Renal pelvis (tissue), 4 donors: Measurements from ENCODE around the gene ZFX. TPM values are rescaled to one million over a fixed set of nuclear protein-coding genes. Genes with fewer than 3 reads are reported as not detected.
"Not testable (repeated sequence)": the region's sequence is repeated elsewhere in the genome, so short reads cannot be mapped to it uniquely, and the experiment has no call there.

ENCODE experiments used
- DNase-seq: peaks from one replicate; pipeline ENCODE4 v3.0.0-alpha.2; 2013
- polyA plus RNA-seq, 3 donors: library from polyadenylated mRNA; unstranded; fragments of 120-200 nt; gene quantifications; one replicate each; pipeline ENCODE4 v1.2.1, GENCODE V29; 2013; ENCODE audit not compliant: insufficient read length in 3 of 3

Gene ZFX
- polyA plus RNA-seq, 3 donors: 25.5 to 48.7 (median 29.9) TPM

DNA sequence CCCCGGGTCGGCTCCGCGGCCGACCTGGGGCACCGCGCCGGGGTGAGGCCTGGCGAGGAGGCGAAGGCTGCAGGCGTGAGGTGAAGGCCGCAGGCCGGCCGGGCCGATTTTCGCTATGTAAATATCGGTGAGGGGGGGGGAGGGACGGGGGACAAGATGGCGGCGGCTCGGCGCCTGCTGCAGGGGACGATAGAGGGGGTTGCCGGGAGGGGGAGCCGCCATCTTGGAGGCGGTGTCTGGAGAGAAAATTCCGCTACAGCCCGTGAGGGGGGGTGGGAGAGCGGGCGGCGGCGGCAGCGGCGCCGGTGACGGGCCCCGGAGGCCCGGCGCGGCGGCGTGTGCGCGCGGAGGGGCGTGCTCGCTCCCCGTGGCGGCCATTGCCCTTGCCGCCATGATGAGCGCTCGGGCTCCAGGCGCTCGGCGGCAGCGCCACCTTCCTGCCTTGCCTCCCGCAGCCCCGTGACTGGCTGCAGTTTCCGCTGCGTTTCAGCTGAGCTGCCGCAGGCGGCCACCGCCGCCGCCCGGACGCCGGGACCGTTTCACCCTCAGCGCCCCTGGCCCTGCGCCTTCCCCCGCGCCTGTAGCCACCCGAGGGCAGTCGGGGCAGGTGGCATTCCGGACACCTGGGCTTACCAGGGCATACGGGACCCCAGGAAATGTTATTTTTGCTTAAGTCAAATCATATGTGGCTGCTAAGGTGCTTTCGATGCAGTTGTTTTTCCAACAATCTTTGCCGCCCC lies 692 bp downstream of the ZFX start:
- DNase-seq: peak; percentile 95

- DNase-seq: no peak
Measured at GRCh38 chrX:24150898-24151297, 1.4 kb downstream of the ZFX start.

DNA sequence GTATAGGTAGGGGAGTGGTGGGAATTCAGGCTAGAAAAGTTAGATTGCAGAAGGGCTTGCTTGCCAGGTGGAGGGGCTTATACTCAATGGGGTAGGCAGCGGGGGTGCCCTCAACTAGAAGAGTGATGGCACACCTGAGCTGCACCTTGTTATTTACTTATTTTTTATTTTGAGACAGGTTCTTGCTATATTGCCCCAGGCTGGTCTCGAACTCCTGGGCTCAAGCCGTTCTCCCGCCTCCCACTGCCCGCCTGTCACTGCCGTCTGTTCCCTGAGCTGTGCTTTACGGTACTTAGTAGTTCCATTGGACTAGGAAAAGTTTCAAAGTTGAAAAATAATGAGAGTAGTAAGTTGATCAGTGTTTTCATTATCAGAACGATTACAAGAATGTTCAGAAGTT lies 2.0 kb downstream of the ZFX start:
- no peak for DNase-seq

- no peak for DNase-seq
Measured at GRCh38 chrX:24153178-24153795, 3.8 kb downstream of the ZFX start.

DNA sequence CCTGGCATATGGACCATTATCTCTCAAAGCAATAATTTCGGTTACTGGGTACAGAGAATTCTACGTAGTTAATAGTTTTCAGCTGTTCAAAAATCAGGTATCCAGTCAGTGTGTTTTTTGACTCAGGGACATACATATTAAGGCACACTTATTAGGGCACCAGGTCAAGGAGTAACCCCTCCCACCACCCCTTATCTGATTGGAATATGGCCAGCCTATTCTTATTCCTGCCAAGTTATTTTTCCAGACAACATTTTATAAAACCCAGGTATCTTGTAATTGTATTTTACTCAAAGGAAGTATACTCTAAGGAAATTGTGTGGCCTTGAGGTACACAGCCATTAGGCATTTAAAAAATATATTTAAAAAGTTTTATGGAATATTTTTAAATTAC lies 4.3 kb downstream of the ZFX start:
- no peak for DNase-seq

GRCh38 chrX:24154490-24155034 lies 5.0 kb downstream of the ZFX start:
- no peak for DNase-seq

DNA sequence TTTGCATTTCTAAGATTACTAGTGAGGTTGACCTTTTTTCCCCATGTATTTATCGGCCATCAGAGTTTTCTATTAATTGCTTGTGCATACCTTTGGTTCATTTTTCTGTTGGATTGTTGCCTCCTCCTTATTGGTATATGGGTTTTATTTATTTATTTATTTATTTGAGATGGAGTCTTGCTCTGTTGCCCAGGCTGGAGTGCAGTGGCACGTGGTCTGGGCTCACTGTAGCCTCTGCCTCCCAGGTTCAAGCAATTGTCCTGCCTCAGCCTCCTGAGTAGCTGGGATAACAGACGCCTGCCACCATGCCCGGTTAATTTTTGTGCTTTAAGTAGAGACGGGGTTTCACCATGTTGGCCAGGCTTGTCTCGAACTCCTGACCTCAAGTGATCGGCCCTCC lies 6.2 kb downstream of the ZFX start:
- not testable (repeated sequence) for DNase-seq

DNA sequence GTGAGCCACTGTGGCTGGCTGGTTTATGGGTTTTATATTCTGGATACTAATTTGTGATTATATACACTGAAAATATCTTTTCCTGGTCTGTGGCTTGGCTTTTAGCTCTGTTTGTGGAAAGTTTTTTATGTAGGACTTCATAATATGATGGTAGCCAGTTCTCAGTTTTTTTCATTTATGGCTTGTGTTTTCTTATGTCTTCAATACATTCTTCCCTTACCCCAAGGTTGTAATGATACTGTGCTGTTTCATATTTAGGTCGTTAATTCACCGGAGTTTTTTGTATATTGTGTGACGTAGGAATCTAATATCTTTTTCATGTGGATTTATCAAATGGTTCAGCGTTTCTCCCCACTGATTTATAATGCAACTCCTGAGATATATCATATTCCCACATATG lies 6.6 kb downstream of the ZFX start:
- DNase-seq: no peak

DNA sequence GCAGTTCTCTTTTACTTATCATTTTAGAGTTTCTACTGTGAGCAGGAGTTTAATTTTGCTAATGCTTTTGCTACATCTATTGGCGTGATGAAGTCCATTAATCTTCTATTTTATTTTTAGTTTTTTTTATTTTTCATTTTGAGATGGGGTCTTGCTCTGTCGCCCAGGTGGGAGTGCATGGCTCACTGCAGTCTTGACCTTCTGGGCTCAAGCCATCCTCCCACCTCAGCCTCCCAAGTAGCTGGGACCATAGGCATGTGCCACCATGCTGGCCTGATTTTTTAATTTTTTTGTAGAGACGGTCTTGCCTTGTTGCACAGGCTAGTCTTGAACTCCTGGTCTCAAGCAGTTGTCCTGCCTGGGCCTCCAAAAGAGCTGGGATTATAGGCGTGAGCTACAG lies 9.4 kb downstream of the ZFX start:
- DNase-seq: no peak

DNA sequence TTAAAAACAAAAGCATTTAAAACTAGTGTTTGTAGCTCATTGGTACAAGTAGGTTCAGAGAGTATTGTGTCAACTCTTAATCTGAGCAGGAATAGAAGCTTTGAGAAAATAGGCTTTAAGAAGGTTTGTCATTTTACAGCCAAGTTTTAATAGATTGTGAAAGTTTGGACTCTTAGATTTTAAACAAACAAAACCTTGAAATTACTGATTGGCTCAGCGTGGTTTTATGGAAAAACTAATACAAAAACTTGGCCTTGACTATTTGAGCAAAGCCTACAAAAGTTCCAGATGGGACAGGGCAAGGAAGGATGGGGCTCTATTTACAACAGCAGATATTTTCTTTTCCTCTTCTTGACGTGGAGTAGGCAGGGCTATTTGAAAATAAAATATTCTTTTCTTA lies 16.5 kb downstream of the ZFX start:
- no peak for DNase-seq

- DNase-seq: no peak
Measured at GRCh38 chrX:24167719-24168472, 18.4 kb downstream of the ZFX start.

GRCh38 chrX:24168807-24169206 lies 19.3 kb downstream of the ZFX start:
- DNase-seq: no peak

DNA sequence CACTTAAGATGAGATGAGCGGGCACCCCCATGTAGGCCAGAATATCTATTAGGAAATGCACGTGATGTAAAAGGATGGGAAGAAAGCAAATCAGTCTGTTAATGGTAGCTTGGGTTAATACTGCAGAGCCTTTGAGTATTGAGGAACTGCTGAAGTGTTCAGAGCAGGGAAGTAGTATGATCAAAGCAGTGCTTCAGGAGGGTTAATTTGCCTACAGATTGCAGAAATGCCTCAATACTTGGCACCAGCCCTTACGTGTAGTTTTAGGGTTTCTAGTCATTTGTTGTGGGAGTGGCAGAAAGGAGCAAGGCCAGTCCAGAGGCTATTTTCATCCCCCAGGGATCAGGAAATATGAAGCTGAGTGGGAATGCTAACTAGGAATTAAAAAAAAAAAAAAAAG lies 19.7 kb downstream of the ZFX start:
- no peak for DNase-seq

DNA sequence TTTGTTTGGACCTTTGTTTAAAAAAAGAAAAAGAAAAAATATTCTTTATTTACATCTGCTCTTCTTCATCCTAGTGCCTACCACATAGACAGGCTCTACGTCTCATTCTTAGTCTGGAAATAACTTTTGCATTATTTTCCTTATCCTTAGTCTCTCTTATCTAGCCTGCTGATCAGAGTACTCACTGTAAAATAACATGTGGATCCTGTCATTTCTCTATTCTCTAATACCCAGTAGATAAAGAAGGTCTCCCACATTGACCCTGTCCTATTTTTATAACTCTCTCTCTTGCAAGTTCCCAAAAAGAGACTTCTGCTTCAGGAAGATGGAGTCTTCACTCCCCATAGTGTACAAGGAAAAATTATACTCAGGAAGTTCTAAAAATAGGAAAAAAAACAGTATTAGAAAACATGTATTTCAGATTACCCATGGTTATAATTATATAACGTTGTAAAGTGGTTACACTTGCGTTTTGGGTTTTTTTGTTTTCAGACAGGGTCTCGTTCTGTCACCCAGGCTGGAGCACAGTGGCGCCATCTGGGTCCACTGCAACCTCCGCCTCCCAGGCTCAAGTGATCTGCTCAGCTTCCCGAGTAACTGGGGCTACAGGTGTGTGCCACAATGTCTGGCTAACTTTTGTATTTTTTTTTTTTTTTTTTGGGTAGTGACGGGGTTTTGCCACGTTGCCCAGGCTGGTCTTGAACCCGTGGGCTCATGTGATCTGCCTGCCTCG lies 23.8 kb downstream of the ZFX start:
- DNase-seq: no peak

DNA sequence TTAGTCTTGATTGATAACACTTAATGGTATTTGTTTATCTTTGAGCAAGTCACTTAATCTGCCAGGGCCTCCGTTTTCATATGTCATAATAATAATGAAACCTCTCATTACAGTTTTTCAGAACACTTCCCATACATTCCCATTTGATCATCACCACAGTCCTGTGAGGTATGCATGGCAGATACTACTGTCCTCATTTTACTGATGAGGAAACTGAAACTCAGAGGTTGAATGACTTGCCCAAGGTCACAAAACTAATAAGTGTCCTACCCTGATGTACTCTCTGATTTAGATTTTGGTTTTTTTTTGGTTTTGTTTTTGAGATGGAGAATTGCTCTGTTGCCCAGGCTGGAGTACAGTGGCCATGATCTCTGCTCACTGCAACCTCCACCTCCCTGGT lies 25.7 kb downstream of the ZFX start:
- no peak for DNase-seq

GRCh38 chrX:24178441-24178840 lies 28.9 kb downstream of the ZFX start:
- DNase-seq: no peak

DNA sequence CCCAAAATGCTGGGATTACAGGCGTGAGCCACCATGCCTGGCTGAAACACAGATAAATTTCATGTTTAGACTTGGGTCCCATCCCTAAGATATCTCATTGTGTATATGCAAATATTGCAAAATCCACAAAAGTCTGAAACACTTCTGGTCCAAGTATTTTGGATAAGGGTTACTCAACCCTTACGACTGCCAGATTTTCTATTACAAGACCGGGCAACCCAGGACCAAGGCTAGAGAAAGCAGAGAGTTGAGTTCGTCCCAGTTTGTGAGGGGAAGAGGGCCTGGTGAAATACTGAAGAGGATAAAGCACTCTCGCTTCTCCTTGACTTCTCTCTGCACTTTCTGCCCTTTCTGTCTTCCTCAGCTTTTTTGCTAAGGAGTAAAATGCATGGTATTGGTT lies 34.5 kb downstream of the ZFX start:
- DNase-seq: no peak

GRCh38 chrX:24186483-24186882 lies 37.0 kb downstream of the ZFX start:
- DNase-seq: no peak

DNA sequence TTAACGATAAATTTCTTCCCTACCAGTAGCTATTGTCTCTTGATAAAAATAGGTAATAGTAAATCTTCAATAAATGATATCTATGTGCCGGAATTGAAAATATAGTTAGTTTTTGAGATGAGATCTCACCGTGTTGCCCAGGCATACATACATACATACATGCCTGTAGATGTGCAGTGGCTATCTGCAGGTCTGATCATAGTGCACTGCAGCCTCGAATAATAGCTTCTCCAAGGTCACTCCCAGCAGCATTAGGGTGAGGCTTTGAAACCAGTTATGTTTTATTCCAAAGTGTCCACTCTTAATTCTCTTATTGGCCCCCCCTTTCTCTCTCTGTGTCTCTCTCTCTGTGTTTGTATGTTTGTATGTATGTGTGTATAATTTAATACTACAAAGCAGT lies 37.5 kb downstream of the ZFX start:
- DNase-seq: no peak

- DNase-seq: no peak
Measured at GRCh38 chrX:24189490-24189889, 40.0 kb downstream of the ZFX start.

DNA sequence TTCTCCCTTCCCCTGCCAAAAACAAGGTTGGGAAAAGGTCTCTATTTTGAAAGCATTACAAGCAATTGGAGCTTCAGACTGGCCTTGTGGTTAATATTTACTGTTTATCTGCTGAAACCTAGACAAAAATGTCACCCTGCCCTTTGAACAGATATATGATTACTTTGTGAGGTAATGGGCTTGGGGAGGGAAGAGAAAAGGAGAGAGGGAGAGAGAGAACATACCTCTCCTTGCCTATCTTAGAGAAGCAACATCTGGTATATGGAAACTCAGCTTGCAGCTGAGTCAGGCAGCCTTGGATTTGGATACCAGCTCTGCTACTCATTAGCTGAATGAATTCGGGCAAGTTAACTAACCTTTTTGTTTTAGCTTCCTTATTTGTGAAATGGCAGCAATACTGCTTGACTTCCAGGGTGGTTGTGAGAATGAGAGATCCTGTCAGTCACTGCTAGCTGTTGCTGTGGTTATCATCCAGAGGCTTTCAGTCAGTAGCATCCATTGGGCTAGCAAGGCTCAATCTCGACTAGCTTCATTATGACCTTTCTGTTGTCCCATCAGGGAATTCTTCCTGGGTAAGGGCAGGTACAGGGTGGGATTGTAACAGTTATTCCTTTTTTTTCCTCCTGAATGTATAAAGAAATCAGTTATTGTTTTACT lies 41.1 kb downstream of the ZFX start:
- DNase-seq: no peak

DNA sequence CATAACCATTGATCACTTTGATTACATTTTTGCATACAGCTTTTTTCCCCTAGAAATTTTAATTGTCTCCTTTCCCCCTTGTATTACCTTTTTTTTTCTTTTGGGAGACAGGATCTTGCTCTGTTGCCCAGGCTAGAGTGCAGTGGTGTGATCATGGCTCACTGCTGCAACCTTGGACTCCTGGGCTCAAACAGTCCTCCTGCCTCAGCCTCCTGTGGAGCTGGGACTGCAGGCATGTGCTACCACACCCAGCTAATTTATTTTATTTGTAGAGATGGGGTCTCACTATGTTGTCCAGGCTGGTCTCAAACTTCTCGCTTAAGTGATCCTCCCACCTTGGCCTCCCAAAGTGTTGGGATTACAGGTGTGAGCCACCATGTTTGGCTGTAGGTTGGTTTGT lies 47.0 kb downstream of the ZFX start:
- DNase-seq: no peak
